ENCODE results near the gene ERCC3. TPM values are rescaled to one million over a fixed set of nuclear protein-coding genes. Genes with fewer than 3 reads are reported as not detected.

Gene ERCC3
- total RNA-seq, 4 donors from 2014 or later = 30.0 to 47.2 (median 39.0) TPM

- DNase-seq = no peak
- Histone ChIP-seq H3K4me1 (no peaks in the 10 kb centered on the region), H3K27ac (no peak overlapping the region), H3K36me3 (peaks cover 0 to 62% (median 28%) of the 10 kb centered on the region in 4 donors), H3K4me3 (no peak overlapping the region), H3K9me3 (peaks cover 0 to 5% of the 10 kb centered on the region in 2 donors), H3K27me3 (no peaks in the 10 kb centered on the region)
- in situ Hi-C loops (cut with MboI; ENCODE audit: low pct_ligation_motif_present in 1 of 4, low pct_unique_long_range_greater_than_20kb in 1 of 4, low sequenced_read_pairs in 3 of 4) = loop anchor here in 1 of 4 donors (10.0 kb wide), 1 partner anchor 164 kb away; no protein-coding TSS in a partner anchor
- no peak for TF ChIP-seq POLR2AphosphoS5 (IDR thresholded peaks at IDR 0.05)
- TF ChIP-seq EP300 (IDR thresholded peaks at IDR 0.05; ENCODE audit: low read depth) = no peak
- 96 to 100% methylated on average over 1 of the region's 1 CpG for WGBS, 2 donors (ENCODE audit: low coverage in 1 of 2)
- intact Hi-C loops (cut with DNase I; ENCODE audit: low total_unique reads) = no loop called here
These were observed 26.8 kb upstream of the ERCC3 start for GRCh38 chr2:127320586-127321275.

DNA sequence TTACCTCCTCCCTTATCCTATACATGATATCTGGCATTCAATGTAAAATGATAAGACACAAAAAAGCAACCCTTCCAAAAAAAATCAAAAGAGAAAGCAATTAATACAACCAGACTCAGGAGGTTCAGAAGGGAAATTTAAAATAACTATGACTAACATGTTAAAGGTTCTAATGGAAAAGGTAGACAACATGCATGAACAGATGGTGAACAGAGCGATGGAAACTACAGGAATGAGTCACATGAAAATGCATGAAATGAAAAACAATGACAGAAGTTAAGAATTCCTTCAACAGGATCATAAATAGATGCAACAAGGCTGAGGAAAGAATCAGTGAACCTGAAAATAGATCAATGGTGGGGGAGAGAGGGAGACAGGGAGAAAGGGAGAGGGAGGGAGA is 26.1 kb upstream of the ERCC3 start:
- Histone ChIP-seq H3K36me3 (peaks cover 0 to 62% (median 28%) of the 10 kb centered on the region in 4 donors), H3K27ac (no peak overlapping the region), H3K4me3 (no peak overlapping the region), H3K27me3 (no peaks in the 10 kb centered on the region), H3K4me1 (no peaks in the 10 kb centered on the region), H3K9me3 (peaks cover 0 to 5% of the 10 kb centered on the region in 2 donors)
- DNase-seq = no peak
- intact Hi-C loops (cut with DNase I; ENCODE audit: low total_unique reads) (no loop called here), in situ Hi-C loops (cut with MboI; ENCODE audit: low pct_ligation_motif_present in 1 of 4, low pct_unique_long_range_greater_than_20kb in 1 of 4, low sequenced_read_pairs in 3 of 4) (loop anchor here in 1 of 4 donors (10.0 kb wide), 1 partner anchor 165 kb away; no protein-coding TSS in a partner anchor)
- 64 to 97% methylated on average over 1 of the region's 1 CpG for whole genome bisulfite sequencing, 2 donors (ENCODE audit: low coverage in 1 of 2)
- TF ChIP-seq POLR2A (IDR thresholded peaks at IDR 0.05) (no peak), POLR2AphosphoS5 (IDR thresholded peaks at IDR 0.05) (no peak)
- TF ChIP-seq, protein P1, sequence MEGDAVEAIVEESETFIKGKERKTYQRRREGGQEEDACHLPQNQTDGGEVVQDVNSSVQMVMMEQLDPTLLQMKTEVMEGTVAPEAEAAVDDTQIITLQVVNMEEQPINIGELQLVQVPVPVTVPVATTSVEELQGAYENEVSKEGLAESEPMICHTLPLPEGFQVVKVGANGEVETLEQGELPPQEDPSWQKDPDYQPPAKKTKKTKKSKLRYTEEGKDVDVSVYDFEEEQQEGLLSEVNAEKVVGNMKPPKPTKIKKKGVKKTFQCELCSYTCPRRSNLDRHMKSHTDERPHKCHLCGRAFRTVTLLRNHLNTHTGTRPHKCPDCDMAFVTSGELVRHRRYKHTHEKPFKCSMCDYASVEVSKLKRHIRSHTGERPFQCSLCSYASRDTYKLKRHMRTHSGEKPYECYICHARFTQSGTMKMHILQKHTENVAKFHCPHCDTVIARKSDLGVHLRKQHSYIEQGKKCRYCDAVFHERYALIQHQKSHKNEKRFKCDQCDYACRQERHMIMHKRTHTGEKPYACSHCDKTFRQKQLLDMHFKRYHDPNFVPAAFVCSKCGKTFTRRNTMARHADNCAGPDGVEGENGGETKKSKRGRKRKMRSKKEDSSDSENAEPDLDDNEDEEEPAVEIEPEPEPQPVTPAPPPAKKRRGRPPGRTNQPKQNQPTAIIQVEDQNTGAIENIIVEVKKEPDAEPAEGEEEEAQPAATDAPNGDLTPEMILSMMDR (IDR thresholded peaks at IDR 0.05) = no peak

DNA sequence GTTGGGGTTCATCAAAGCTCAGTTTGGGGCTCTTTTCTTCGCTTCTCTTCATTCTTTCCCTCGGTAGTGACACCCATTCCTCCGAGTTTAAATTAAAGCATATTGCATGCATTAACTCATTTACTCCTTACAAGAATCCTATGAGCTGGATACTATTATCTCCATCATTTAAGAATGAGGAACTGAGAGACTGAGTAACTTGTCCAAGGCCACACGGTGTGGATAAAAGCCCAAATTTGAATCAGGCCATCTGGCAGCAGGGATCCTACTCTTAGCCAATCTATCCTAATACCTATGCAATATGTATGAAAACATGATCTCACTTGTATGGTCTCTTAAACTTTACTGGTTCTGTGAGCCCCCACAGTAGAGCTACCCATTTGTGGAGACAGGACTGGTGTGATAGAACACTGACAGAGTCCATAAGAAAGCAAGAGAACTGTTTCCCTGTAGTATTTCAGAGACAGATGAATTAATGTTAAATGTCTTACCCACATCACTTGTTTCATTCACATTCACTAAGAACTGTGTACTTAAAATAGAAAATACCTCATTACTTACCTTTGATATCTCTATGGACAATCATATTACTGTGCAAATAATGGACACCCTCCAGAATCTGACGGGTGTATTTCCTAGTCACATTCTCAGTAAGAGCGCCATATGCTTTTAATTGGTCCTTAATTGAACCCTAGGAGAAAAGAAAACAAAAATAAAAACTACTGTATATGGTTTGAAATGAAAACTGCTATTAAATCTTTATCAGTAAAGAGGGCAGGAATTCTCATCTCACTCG is 20.4 kb upstream of the ERCC3 start:
- intact Hi-C loops (cut with DNase I; ENCODE audit: low total_unique reads) (no loop called here), in situ Hi-C loops (cut with MboI; ENCODE audit: low pct_ligation_motif_present in 1 of 4, low pct_unique_long_range_greater_than_20kb in 1 of 4, low sequenced_read_pairs in 3 of 4) (no loop called here)
- Histone ChIP-seq H3K4me1 (no peaks in the 10 kb centered on the region), H3K27me3 (no peaks in the 10 kb centered on the region), H3K27ac (no peak overlapping the region), H3K9me3 (no peaks in the 10 kb centered on the region), H3K4me3 (no peak overlapping the region), H3K36me3 (peaks cover 0 to 50% (median 18%) of the 10 kb centered on the region in 4 donors)
- 84 to 87% methylated on average over 6 to 7 of the region's 7 CpGs for WGBS, 2 donors (ENCODE audit: low coverage in 1 of 2)
- no peak for TF ChIP-seq POLR2A (IDR thresholded peaks at IDR 0.05)
- TF ChIP-seq, protein P1 (IDR thresholded peaks at IDR 0.05) = no peak
- TF ChIP-seq POLR2AphosphoS5 (IDR thresholded peaks at IDR 0.05) = no peak
- TF ChIP-seq EP300 (IDR thresholded peaks at IDR 0.05; ENCODE audit: low read depth) = no peak
- no peak for DNase-seq

DNA sequence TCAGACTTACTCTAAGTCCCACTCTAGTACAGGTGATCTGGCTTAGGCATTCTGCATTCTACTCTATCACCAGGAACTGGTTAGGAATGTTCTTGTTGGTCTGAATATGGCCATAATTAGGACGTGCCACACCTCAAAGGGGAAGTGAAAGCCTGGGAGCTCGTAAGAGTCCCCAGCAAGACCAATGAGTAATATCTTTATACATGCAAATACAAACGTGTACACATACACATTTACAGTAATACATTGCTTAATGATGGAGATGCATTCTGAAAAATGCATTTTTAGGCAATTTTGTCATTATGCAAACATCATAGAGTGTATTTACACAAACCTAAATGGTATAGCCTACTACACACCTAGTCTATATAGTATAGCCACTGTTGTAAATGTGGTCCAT is 19.5 kb upstream of the ERCC3 start:
- 29 to 43% methylated on average over 3 of the region's 3 CpGs for WGBS, 2 donors (ENCODE audit: low coverage in 1 of 2)
- Histone ChIP-seq H3K27me3 (no peaks in the 10 kb centered on the region), H3K4me1 (no peaks in the 10 kb centered on the region), H3K36me3 (peaks cover 0 to 54% (median 19%) of the 10 kb centered on the region in 4 donors), H3K4me3 (no peak overlapping the region), H3K9me3 (no peaks in the 10 kb centered on the region), H3K27ac (peak overlapping the region in 2 of 4 donors; percentile 9 to 44)
- no peak for TF ChIP-seq POLR2A (IDR thresholded peaks at IDR 0.05)
- TF ChIP-seq, protein P1 (IDR thresholded peaks at IDR 0.05) = no peak
- TF ChIP-seq EP300 (IDR thresholded peaks at IDR 0.05; ENCODE audit: low read depth) = no peak
- TF ChIP-seq POLR2AphosphoS5 (IDR thresholded peaks at IDR 0.05) = no peak
- intact Hi-C loops (cut with DNase I; ENCODE audit: low total_unique reads) = no loop called here
- DNase-seq = peak; percentile 44
- in situ Hi-C loops (cut with MboI; ENCODE audit: low pct_ligation_motif_present in 1 of 4, low pct_unique_long_range_greater_than_20kb in 1 of 4, low sequenced_read_pairs in 3 of 4) = no loop called here

Data from transverse colon (tissue), 4 donors.